OCI-M1 (cell line): Measurements from ENCODE around the gene SRGAP3.

Source experiments
- DNase-seq: peaks from one replicate; lab custom pipeline; 2025; lab: John Stamatoyannopoulos, UW

Gene SRGAP3

DNA sequence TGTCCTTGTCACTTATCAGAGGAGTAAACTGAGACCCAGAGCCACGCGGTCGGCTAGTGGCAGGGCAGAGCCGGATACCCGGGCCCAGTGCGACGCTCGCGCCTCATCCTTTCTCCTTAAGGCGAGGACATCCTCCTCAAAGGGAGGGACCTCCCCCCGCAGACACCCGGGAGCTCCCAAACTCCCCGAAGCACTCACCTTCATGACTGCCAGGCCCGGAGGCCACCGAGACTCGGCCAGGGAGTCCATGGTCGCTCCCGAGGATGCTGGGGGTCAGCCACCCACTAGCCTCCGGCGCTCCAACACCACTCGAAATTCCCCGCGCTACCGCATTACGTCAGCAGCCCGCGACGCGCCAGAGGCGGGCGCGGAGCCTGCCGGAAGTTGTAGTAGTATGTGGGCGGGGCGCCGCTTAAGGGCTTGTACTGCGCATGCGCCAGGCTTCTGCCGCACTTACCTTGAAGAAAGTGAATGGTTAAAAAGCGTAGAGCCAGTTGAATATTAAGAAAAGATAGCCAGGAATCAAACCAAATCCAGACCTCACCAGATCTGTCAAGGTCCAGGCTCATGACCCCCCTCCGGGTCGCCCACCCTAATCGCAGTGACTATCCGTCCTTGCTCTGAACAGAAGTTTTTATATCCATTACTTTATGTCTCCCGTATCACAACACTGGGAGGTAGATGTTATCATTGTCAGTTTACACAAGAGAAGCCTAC lies 286.2 kb downstream of the SRGAP3 start, which contains the start of gene RAD18:
Gene RAD18 (minus strand): TSS at position 336 of the 717 bp plus-strand sequence. CDS start 87 bp downstream, at position 249.
- peak; percentile 98 for DNase-seq

DNA sequence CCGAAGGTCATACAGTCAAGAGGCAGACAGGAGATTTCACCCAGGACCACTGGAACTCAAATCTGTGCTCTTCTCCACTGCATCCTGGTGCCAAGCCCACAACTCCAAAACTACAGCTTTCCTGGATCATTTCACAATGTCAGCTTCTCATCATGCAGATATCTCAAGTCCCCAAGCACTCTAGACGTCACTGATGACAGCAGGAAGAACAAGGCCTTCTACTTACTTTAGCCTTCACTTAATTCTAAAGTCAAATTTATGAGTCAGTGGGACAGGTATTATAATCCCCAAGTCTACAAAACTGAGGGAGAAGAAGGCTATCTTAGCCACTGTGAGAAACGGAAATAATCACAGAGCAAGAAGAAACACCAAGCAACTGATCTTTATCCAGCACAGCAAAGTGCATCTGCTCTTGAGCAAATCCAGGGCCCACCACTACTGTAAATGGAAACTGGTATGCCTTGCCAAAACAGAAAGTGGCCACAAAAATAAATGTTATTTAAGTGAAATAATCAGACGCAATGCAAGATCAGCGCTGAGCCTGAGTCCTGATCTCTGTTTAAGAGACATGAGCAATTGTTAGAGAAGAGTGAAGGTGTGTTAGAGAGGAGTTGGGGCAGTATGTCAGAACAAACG lies 287.1 kb downstream of the SRGAP3 start:
- DNase-seq = peak; percentile 64

DNA sequence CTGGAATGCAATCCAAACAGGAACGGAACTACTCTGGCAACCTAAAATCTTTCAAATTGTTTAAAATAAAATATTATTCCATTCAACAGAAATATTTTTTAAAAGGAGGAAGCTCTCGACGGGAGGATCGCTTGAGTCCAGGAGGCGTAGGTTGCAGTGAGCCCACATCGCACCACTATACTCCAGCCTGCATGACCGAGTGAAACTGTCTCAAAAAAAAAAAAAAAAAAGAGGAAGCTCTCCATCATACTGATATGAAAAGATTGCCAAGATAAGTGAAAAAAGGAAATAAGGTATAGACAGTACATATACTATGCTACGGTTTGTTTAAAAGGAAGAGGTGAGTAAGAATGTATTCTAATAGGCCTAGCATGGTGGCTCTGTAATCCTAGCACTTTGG lies 289.8 kb downstream of the SRGAP3 start:
- peak; percentile 50 for DNase-seq

DNA sequence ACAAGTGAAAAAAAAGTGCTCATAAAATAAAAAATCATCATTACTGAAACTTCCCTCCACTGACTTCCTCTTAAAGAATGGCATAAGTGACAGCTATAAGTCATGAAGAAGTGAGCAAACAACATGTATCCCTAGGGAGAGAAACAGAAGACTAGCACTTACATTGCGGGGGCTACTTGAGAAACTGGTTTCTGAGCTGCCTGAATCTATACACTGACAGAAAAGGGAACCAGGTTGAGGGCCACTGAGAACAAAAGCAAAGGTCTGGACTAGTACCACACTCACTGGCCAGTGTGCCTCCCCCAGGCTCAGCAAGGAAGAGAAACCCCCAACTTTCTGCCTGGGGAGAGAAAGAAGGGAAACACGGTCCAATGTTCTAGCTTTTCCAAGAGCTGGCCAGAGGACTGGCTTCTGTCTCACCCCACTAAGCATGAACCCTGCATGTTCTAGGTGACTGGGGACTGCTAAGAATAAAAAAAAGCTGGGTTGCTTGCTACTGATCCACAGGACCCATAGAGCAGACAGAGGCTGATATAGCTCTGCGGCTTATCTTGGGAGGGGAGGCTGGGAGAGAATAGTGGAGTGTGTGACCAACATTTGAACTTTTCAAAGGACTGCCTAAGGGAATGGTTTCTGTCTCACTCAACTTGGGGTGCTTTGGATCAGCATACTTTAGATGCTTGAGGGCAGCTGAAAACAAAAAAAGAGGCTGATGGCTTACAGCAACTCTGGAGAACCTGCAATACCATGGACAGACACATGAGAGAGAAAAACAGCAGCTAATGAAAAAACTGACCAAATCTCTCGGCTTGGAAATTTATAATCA lies 294.3 kb downstream of the SRGAP3 start:
- DNase-seq = peak; percentile 28

DNA sequence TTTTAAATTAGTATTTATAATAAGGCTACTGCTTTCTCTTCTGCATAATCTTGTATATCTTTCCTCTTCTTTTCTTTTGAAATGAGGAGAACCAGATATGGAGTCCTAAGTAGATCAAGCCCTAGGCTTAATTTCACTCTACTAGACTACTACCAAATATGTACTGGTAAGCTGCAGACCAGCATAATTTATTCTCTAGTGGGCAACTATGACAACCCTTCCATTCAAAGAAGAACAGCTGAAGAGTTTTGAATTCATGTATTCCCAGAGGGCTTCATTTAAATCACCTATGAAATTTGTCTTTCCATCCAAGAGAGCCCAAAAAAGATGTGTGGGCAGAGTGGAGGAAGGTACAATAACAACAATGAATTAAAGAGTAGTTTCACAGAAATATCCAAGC lies 296.1 kb downstream of the SRGAP3 start:
- DNase-seq = no peak

DNA sequence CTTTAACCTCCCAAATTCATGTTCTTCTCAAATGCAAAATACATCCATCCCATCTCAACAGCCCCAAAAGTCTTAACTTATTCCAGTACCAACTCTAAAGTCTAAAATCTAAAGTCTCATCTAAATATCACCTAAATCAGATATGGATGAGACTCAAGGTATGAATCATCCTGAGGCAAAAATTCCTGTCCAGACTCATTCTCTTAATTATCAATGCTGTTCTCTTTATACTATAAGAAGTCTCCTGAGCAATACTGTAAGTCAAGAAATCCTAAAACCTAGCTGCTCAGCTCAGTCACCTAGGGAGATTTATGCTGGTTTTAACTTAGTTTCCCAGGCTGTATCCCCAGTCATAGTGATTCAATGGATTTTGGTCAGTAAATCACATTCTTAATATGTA lies 297.3 kb downstream of the SRGAP3 start:
- no peak for DNase-seq

DNA sequence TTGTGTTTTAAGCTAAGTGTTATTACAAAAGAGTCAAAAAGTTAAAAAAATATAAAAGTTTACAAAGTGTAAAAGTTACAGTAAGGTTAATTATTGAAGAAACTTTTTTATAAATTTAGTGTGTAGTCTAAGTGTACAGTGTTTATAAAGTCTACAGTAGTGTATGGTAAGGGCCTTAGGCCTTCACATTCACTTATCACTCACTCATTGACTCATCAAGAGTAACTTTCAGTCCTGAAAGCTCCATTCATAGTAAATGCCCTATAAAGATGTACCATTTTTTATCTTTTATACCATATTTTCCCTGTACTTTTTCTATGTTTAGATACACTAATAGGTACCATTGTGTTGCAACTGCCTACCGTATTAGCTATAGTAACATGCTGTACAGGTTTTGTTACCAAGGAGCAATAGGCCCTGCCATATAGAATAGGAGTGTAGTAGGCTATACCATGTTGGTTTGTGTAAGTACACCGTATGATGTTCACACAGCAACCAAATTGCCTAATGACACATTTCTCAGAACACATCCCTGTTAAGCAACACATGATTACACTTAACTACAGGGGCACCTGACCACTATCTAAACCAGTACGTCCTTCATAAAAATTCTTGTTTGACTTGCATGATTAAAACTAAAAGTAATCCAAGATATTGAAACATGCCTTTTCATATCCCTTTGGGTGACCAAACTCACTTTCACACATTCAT lies 303.4 kb downstream of the SRGAP3 start:
- DNase-seq = no peak

DNA sequence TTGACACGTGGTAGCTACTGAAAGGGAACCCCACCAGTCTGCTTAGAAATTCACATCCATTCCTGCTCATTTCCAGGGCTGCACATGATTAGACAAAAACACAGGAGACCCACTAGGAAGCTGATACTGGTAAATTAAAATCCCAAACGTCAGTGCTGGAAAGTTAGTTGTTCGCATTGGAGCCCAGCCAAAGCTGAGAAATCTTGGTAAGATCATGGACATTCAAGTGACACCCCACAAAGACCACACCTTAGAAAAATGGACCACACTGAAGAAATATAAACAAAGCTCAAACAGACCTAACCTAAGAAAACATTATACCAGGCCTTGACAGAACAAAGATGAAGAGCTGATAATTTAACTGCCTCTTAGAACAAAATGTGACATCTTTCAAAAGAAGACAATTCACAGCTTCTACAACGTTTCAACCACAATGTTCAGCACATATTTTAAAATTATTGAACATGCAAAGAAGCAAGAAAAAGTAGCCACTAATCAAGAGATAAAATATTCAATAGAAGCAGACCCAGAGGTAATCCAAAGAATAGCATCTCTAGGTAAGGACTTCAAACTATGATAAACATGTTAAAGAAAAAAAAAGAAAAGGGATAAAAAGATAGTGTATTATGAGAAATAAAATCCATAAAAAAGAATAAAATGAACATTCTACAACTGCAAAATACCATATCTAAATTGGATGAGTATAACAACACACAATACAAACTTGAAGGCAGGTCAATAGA lies 306.5 kb downstream of the SRGAP3 start:
- DNase-seq = peak; percentile 24

DNA sequence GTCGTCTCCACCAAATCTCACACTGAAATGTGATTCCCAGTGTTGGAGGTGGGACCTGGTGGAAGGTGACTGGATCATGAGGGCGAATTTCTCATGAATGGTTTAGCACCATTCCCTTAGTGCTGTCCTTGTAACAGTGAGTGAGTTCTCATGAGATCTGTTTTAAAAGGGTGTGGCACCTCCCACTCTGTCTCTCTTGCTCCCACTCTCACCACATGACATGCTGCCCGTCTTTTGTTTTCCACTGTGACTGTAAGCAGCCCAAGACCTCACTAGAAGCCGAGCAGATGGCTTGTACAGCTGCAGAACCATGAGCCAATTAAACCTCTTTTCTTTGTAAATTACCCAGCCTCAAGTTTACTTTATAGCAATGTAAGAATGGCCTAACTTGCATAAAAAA lies 307.3 kb downstream of the SRGAP3 start:
- no peak for DNase-seq

DNA sequence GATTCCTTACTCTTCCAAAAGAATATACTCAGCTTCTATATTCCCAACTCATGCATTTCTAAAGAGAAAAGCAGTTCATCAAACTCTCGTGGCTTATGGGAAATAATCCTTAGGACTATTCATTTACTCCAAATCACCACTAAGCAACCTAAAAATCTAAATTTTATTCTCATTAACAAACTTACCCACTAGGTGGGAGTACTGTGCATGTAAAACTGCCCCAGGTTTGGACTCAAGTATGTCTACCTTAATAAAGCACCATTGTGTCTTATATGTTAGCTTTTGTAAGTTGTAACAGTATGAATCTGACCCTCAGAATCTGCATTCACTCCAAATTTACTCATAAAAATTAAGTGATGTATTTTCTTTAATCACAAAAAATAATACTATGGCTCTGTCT lies 311.4 kb downstream of the SRGAP3 start:
- peak; percentile 66 for DNase-seq

DNA sequence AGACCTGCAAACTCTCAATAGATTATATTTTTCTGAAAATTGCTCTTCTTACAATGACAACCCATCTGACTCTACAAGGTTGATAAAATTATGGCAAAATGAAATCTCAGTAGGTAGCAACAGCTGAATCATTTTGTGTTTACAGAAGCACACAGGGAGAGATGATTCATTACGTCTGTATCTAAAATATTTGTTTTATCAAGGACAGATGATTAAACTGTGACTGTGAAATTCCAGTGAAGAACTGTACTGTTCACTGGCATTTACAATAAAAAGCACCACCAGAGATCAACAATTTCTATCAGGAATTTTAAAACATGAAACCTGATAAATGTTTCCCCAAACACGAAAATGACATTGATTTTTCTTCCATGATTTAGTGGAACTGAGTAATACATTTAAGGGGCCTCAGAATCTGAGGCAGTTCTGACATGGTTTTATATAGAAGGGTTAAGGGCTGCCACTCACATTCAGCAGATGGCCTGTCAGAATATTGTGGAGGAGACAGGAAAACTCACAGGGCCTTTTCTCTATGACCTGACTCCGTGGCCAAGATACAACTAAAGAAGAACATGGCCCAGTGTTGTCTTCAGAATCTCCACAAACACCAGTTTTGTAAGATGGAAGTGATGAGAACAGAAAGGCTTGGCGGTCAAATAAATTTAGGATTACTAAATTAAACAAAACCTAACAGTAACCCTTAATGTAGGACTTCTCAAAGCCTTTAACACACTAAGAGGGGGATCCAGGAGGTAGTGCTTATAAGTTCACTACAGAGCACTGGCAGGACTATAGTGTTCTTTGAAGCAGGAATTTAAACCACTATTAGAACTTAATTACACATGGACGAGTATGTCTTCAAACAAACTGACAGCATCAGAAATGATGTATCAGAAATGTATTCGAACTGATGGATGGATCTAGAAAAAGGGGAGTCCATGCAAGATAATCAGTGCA lies 312.1 kb downstream of the SRGAP3 start:
- no peak for DNase-seq

DNA sequence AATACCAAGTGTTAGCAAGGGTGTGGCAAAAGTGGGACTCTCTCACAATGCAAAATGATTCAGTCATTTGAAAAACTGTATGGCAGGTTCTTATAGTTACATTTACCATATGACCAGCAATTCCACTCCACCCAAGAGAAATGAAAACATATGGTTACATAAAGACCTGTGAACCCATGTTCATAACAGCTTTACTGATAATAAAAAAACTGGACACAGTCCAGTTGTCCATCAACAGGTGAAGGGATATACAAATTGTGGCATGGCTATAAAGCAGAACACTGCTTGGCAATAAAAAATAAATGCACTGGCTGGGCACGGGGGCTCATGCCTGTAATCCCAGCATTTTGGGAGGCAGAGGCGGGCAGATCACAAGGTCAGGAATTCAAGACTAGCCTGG lies 316.9 kb downstream of the SRGAP3 start:
- no peak for DNase-seq

DNA sequence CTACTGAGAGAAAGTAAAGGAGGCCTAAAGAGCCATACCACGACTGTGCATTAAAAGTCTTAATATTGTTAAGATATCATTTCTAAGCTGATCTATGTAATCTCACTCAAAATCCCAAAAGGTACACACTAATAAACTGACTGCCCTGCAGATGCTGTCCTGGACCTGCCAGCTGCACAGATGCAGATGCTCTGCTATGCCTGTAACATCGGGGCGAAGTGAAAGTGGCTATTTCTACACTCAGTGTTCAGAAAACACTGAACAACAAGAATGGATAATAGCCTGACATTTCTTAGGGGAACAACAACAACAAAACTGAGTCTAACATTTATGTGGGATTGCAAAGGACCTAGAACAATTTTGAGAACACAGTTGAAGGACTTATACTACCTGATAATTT lies 318.1 kb downstream of the SRGAP3 start:
- DNase-seq = no peak
